Measurements from ENCODE around the gene SMOC2. TPM values are rescaled to one million over a fixed set of nuclear protein-coding genes. Genes with fewer than 3 reads are reported as not detected.

SMOC2 gene
- total and polyA plus RNA-seq, 2 of the 4 experiments (the other 2 are of a cell fraction): not detected

DNA sequence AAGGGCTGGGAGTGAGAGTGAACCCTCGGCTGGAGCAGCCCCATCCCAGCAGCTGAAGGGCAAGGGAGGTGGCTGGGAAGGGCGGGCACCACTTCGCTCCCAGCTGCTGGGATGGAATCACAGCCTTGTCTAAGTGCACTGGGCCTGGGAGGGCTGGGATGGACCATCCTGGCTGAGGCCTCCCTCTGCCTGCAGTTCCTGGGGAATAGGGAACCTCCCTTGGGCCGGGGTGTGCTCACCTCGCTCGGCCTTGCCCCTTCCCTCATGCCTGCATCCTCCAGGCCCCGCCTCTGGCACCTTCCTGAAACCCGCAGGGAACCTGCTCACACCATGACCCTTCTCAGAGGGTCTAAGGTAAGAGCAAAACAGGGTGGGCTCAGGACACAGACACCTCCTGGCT, 53.7 kb downstream of the SMOC2 start:
- H3K27me3 ChIP-seq (ENCODE audit: control insufficient read depth, insufficient read depth, low read length): no peaks in the 10 kb centered on the region
- no peak overlapping the region for H3K27ac ChIP-seq (ENCODE audit: insufficient read depth, low read length)
- H4K5ac ChIP-seq (ENCODE audit: low read depth, low read length): no peak overlapping the region
- H2AFZ ChIP-seq (replicated peaks; ENCODE audit: low read length, poor library complexity): no peak overlapping the region
- H2AK9ac ChIP-seq (replicated peaks; ENCODE audit: low read depth, low read length, poor library complexity): no peak overlapping the region
- no peak overlapping the region for H3K4me3 ChIP-seq (ENCODE audit: insufficient read depth, low read depth, low read length)
- no TSS peak for BruUV-seq (replicated peaks)
- H4K8ac ChIP-seq (ENCODE audit: low read depth in 2 of 2, low read length in 2 of 2): no peak overlapping the region
- H2BK5ac ChIP-seq (ENCODE audit: low read depth, low read length, poor library complexity, severe bottlenecking): no peak overlapping the region
- DNase-seq (no peak), ATAC-seq (ENCODE audit: low read depth) (no peak)
- H2BK15ac ChIP-seq (ENCODE audit: low read depth, low read length): no peak overlapping the region
- no peak overlapping the region for H2AK5ac ChIP-seq (ENCODE audit: low read depth, low read length)
- H3K4ac ChIP-seq (ENCODE audit: low read depth, low read length): no peak overlapping the region
- H3K9ac ChIP-seq (ENCODE audit: low read depth, low read length): no peak overlapping the region
- H3K36me3 ChIP-seq (ENCODE audit: control insufficient read depth, insufficient read depth, low read length): no peaks in the 10 kb centered on the region
- no peak overlapping the region for H3K56ac ChIP-seq (ENCODE audit: extremely low read depth, insufficient read depth, low read length)
- no peaks in the 10 kb centered on the region for H3K79me1 ChIP-seq (ENCODE audit: low read depth in 1 of 2, low read length in 2 of 2)
- no peak overlapping the region for H3K4me2 ChIP-seq (ENCODE audit: low read depth, low read length)
- in situ Hi-C loops (cut with MboI; ENCODE audit: low sequenced_read_pairs): no loop called here
- peaks cover 36% of the 10 kb centered on the region for H3K9me3 ChIP-seq (ENCODE audit: control insufficient read depth, insufficient read depth, low read length)
- WGBS, 2 experiments (ENCODE audit: extremely low coverage in 2 of 2, insufficient read length in 1 of 2): no CpG with 5 or more reads among the region's 8 CpGs
- no peak overlapping the region for H2BK20ac ChIP-seq (ENCODE audit: low read depth, low read length)
- no peaks in the 10 kb centered on the region for H3K9me1 ChIP-seq (ENCODE audit: insufficient read depth, low read length)
- intact Hi-C loops (cut with micrococcal nuclease): no loop called here
- no peak overlapping the region for H4K91ac ChIP-seq (ENCODE audit: insufficient read depth, low read depth, low read length)
- TF ChIP-seq, protein P1, sequence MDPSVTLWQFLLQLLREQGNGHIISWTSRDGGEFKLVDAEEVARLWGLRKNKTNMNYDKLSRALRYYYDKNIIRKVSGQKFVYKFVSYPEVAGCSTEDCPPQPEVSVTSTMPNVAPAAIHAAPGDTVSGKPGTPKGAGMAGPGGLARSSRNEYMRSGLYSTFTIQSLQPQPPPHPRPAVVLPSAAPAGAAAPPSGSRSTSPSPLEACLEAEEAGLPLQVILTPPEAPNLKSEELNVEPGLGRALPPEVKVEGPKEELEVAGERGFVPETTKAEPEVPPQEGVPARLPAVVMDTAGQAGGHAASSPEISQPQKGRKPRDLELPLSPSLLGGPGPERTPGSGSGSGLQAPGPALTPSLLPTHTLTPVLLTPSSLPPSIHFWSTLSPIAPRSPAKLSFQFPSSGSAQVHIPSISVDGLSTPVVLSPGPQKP (IDR thresholded peaks at IDR 0.05; ENCODE audit: borderline replicate concordance, low read depth, low read length): no peak
- no peak for TF ChIP-seq SMC3 (IDR thresholded peaks at IDR 0.05; ENCODE audit: low read depth, low read length)
- TF ChIP-seq CEBPB (IDR thresholded peaks at IDR 0.05; ENCODE audit: low read depth, low read length): no peak
- POLR2A ChIA-PET (ENCODE audit: unreplicated experiment): no interaction called here
- H2BK120ac ChIP-seq (ENCODE audit: low read depth, low read length): no peak overlapping the region
- dilution Hi-C loops (cut with HindIII; ENCODE audit: low sequenced_read_pairs, unreplicated experiment): no loop called here
- CTCF ChIA-PET: no interaction called here
- H4K20me1 ChIP-seq (ENCODE audit: insufficient read depth, low read length): no peaks in the 10 kb centered on the region
- no peak overlapping the region for H3K14ac ChIP-seq (replicated peaks; ENCODE audit: low read depth, low read length)
- H3K4me1 ChIP-seq (ENCODE audit: control insufficient read depth, insufficient read depth, low read length): no peaks in the 10 kb centered on the region
- no peak overlapping the region for H3K23ac ChIP-seq (ENCODE audit: low read depth, low read length)
- no peak overlapping the region for H3K18ac ChIP-seq (ENCODE audit: low read depth, low read length)

Measured in IMR-90 (cell line).